Gastroesophageal sphincter (tissue), 3 donors: Measurements from ENCODE around the gene CMIP.

Experiments
- EP300 ChIP-seq: sonication (generic); formaldehyde crosslinking; IDR thresholded peaks from one replicate; pipeline ENCODE4 v1.6.1; 2017; ENCODE audit warnings: antibody characterized with exemption, mild to moderate bottlenecking
- POLR2AphosphoS5 ChIP-seq: sonication (generic); formaldehyde crosslinking; IDR thresholded peaks from one replicate; pipeline ENCODE4 v1.6.1; 2017; ENCODE audit warnings: antibody characterized with exemption
- TF ChIP-seq, protein P1 (sequence below), 4 experiments: fragments of 200-600 bp in 2 of 4; fragments of 450-650 bp in 2 of 4; sonication (generic) in 1 of 4; IDR thresholded peaks; one replicate each; pipeline ENCODE4 v1.5.1; 2017 to 2019; ENCODE audit warnings: antibody characterized with exemption in 4 of 4, mild to moderate bottlenecking in 2 of 4, moderate library complexity in 2 of 4

DNA sequence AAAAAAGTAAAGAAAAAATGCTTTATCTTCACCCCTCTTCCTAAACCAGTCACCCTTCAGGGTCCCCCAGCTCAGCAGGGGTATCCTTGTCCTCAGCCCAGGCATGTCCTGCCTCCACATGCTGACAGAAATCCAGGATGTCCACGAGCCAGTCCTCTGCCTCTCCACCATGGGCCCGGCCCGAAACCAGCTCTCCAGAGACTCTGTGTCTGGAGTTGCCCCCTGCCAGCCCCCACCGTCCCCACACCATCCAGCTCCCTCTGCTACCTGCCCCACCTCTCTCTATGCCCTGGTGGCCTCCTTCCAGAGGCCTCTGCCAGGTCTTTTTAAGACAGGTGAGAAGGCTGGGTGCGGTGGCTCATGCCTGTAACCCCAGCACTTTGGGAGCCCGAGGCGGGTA, 268.1 kb downstream of the CMIP start:
- no peak for TF ChIP-seq POLR2AphosphoS5
- TF ChIP-seq, protein P1, sequence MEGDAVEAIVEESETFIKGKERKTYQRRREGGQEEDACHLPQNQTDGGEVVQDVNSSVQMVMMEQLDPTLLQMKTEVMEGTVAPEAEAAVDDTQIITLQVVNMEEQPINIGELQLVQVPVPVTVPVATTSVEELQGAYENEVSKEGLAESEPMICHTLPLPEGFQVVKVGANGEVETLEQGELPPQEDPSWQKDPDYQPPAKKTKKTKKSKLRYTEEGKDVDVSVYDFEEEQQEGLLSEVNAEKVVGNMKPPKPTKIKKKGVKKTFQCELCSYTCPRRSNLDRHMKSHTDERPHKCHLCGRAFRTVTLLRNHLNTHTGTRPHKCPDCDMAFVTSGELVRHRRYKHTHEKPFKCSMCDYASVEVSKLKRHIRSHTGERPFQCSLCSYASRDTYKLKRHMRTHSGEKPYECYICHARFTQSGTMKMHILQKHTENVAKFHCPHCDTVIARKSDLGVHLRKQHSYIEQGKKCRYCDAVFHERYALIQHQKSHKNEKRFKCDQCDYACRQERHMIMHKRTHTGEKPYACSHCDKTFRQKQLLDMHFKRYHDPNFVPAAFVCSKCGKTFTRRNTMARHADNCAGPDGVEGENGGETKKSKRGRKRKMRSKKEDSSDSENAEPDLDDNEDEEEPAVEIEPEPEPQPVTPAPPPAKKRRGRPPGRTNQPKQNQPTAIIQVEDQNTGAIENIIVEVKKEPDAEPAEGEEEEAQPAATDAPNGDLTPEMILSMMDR (IDR thresholded peaks at IDR 0.05) = no peak
- no peak for TF ChIP-seq EP300
